Neutrophil (primary cell): ENCODE data around the gene LRRC55.

ENCODE experiments used
- H3K27ac ChIP-seq: fragments of 200-600 bp; sonication (generic); 2 replicates; pipeline ENCODE4 v1.5.1; 2016; ENCODE audit warnings: mild to moderate bottlenecking, moderate library complexity
- H3K27me3 ChIP-seq: fragments of 200-600 bp; sonication (generic); 2 replicates; pipeline ENCODE4 v1.6.0; 2016; ENCODE audit warnings: mild to moderate bottlenecking
- H3K36me3 ChIP-seq: fragments of 200-600 bp; sonication (generic); 2 replicates; pipeline ENCODE4 v1.5.1; 2017
- H3K4me1 ChIP-seq, 2 experiments: fragments of 200-600 bp in 1 of 2; sonication (generic) in 1 of 2; 1 replicate in 1 of 2; 2 replicates in 1 of 2; pipeline versions ENCODE4 v1.5.1 to v1.6.1; 2013 to 2016; ENCODE audit warnings: low read depth in 1 of 2, low read length in 1 of 2, mild to moderate bottlenecking in 1 of 2, moderate library complexity in 1 of 2; ENCODE audit not compliant: control insufficient read depth in 1 of 2, insufficient read depth in 1 of 2
- H3K4me3 ChIP-seq, 2 experiments: fragments of 200-600 bp in 1 of 2; sonication (generic) in 1 of 2; 1 replicate in 1 of 2; 2 replicates in 1 of 2; pipeline ENCODE4 v1.5.1; 2013 to 2016; ENCODE audit warnings: low read depth in 1 of 2, low read length in 1 of 2, mild to moderate bottlenecking in 1 of 2, moderate library complexity in 1 of 2
- H3K9me3 ChIP-seq: fragments of 200-600 bp; sonication (generic); 2 replicates; pipeline ENCODE4 v1.5.1; 2016
- CTCF ChIP-seq: fragments of 200-600 bp; sonication (generic); IDR thresholded peaks from 2 replicates; pipeline ENCODE4 v1.5.1; 2016; ENCODE audit warnings: antibody characterized with exemption

The LRRC55 gene

GRCh38 chr11:57150454-57150917 lies 31.3 kb upstream of the LRRC55 start:
- TF ChIP-seq CTCF: no peak
- no peak overlapping the region for H3K4me3 ChIP-seq
- peaks cover 25% of the 10 kb centered on the region for H3K27me3 ChIP-seq
- H3K36me3 ChIP-seq: no peaks in the 10 kb centered on the region
- no peaks in the 10 kb centered on the region for H3K9me3 ChIP-seq
- no peaks in the 10 kb centered on the region for H3K4me1 ChIP-seq
- H3K27ac ChIP-seq: no peak overlapping the region

- Histone ChIP-seq H3K4me3 (no peak overlapping the region), H3K27me3 (peaks cover 29% of the 10 kb centered on the region), H3K4me1 (no peaks in the 10 kb centered on the region), H3K27ac (no peak overlapping the region), H3K9me3 (no peaks in the 10 kb centered on the region), H3K36me3 (no peaks in the 10 kb centered on the region)
- TF ChIP-seq CTCF: no peak
Observed at GRCh38 chr11:57152134-57152533, 29.6 kb upstream of the LRRC55 start.

- H3K4me3 ChIP-seq: no peak overlapping the region
- no peaks in the 10 kb centered on the region for H3K9me3 ChIP-seq
- H3K27ac ChIP-seq: no peak overlapping the region
- H3K4me1 ChIP-seq: no peaks in the 10 kb centered on the region
- no peak for TF ChIP-seq CTCF
- H3K27me3 ChIP-seq: peaks cover 31% of the 10 kb centered on the region
- H3K36me3 ChIP-seq: no peaks in the 10 kb centered on the region
Observed at GRCh38 chr11:57153448-57153847, 28.3 kb upstream of the LRRC55 start.

- Histone ChIP-seq H3K27ac (no peak overlapping the region), H3K4me3 (no peak overlapping the region), H3K36me3 (no peaks in the 10 kb centered on the region), H3K9me3 (no peaks in the 10 kb centered on the region), H3K4me1 (no peaks in the 10 kb centered on the region), H3K27me3 (peaks cover 37% of the 10 kb centered on the region)
- no peak for TF ChIP-seq CTCF
Observed at GRCh38 chr11:57154739-57155138, 27.0 kb upstream of the LRRC55 start.

GRCh38 chr11:57155400-57155799 lies 26.4 kb upstream of the LRRC55 start:
- peaks cover 35% of the 10 kb centered on the region for H3K27me3 ChIP-seq
- no peak for TF ChIP-seq CTCF
- no peak overlapping the region for H3K4me3 ChIP-seq
- no peak overlapping the region for H3K27ac ChIP-seq
- no peaks in the 10 kb centered on the region for H3K4me1 ChIP-seq
- H3K36me3 ChIP-seq: no peaks in the 10 kb centered on the region
- no peaks in the 10 kb centered on the region for H3K9me3 ChIP-seq
